HepG2 (cell line): Measurements from ENCODE around the gene NAIF1. TPM values are rescaled to one million over a fixed set of nuclear protein-coding genes. Genes with fewer than 3 reads are reported as not detected.

ENCODE experiments used
- BRD4 ChIP-seq: sonication (generic); formaldehyde crosslinking; IDR thresholded peaks from 2 replicates; pipeline ENCODE4 v1.4.0; 2020; ENCODE audit warnings: missing genetic modification reagents
- CCDC6 ChIP-seq: sonication (generic); formaldehyde crosslinking; IDR thresholded peaks from 2 replicates; pipeline ENCODE4 v1.8.1; 2022; ENCODE audit warnings: mild to moderate bottlenecking, missing genetic modification reagents, moderate library complexity
- HNRNPUL1 ChIP-seq: fragments of 200-400 bp; formaldehyde crosslinking; IDR thresholded peaks from 2 replicates; pipeline ENCODE4 v1.6.1; 2017; ENCODE audit warnings: low read depth, mild to moderate bottlenecking, low read length, moderate library complexity
- HOXA5 ChIP-seq: sonication (generic); formaldehyde crosslinking; IDR thresholded peaks from 2 replicates; pipeline ENCODE4 v1.4.0; 2020; ENCODE audit warnings: missing genetic modification reagents
- KAT7 ChIP-seq: IDR thresholded peaks from 2 replicates; pipeline ENCODE4 v1.6.1; 2018; ENCODE audit warnings: borderline replicate concordance, missing compliant biosample characterization
- MED1 ChIP-seq: sonication (generic); formaldehyde crosslinking; IDR thresholded peaks from 2 replicates; pipeline ENCODE4 v1.4.0; 2020; ENCODE audit warnings: missing genetic modification reagents
- MTF1 ChIP-seq: sonication (generic); formaldehyde crosslinking; IDR thresholded peaks from 2 replicates; pipeline ENCODE4 v1.5.0; 2020; ENCODE audit warnings: missing genetic modification reagents
- NBN ChIP-seq: fragments of 450-650 bp; conservative IDR thresholded peaks from 2 replicates; pipeline ENCODE4 v1.6.1; 2017
- NCOA2 ChIP-seq: sonication (generic); formaldehyde crosslinking; IDR thresholded peaks from 2 replicates; pipeline ENCODE4 v1.8.0; 2022; ENCODE audit warnings: inconsistent platforms
- SNAI1 ChIP-seq: sonication (generic); formaldehyde crosslinking; IDR thresholded peaks from 2 replicates; pipeline ENCODE4 v1.5.0; 2020; ENCODE audit warnings: mild to moderate bottlenecking, missing genetic modification reagents, borderline replicate concordance
- ZFP1 ChIP-seq: IDR thresholded peaks from 2 replicates; pipeline ENCODE4 v1.6.1; 2016
- ZNF510 ChIP-seq: sonication (generic); formaldehyde crosslinking; IDR thresholded peaks from 2 replicates; pipeline ENCODE4 v1.4.0; 2020; ENCODE audit warnings: low read depth, mild to moderate bottlenecking, missing genetic modification reagents
- ZNF589 ChIP-seq: sonication (generic); formaldehyde crosslinking; conservative IDR thresholded peaks from 2 replicates; pipeline ENCODE4 v1.8.0; 2022; ENCODE audit warnings: mild to moderate bottlenecking, moderate library complexity, missing genetic modification reagents
- ZNF607 ChIP-seq: sonication (generic); formaldehyde crosslinking; IDR thresholded peaks from 2 replicates; pipeline ENCODE4 v1.5.1; 2020; ENCODE audit warnings: missing genetic modification reagents, mild to moderate bottlenecking, borderline replicate concordance
- ZNF713 ChIP-seq: sonication (generic); formaldehyde crosslinking; IDR thresholded peaks from 2 replicates; pipeline ENCODE4 v1.4.0; 2020; ENCODE audit warnings: mild to moderate bottlenecking, missing genetic modification reagents
- polyA plus RNA-seq, 8 experiments: library from polyadenylated mRNA; depleted of rRNA in 3 of 8; stranded (reverse) in 7 of 8; unstranded in 1 of 8; fragments of >200 nt; fragmentation: Illumina TruSeq in 4 of 8; extraction: Trizol in 4 of 8; gene quantifications; 2 replicates each; pipeline versions ENCODE4 v1.2.1 to v1.2.3, GENCODE V29; 2011 to 2016; ENCODE audit warnings: low read depth in 4 of 8, missing spikeins in 1 of 8, mixed read lengths in 1 of 8; ENCODE audit not compliant: insufficient read depth in 1 of 8
- total RNA-seq, 5 experiments: library from RNA; depleted of rRNA; stranded (reverse); fragments of >200 nt; fragmentation: Illumina TruSeq; extraction: Trizol; gene quantifications; 2 replicates each; pipeline ENCODE4 v1.2.3, GENCODE V29; 2016; ENCODE audit warnings: low read depth in 1 of 5
- TF ChIP-seq, protein P1 (sequence below): IDR thresholded peaks from 2 replicates; pipeline ENCODE4 v1.6.1; 2018; ENCODE audit warnings: missing genetic modification reagents
- TF ChIP-seq, protein P2 (sequence below): sonication (generic); formaldehyde crosslinking; IDR thresholded peaks from 2 replicates; pipeline ENCODE4 v1.4.0; 2020; ENCODE audit warnings: missing genetic modification reagents, borderline replicate concordance
- TF ChIP-seq, protein P3 (sequence below): sonication (generic); formaldehyde crosslinking; IDR thresholded peaks from 2 replicates; pipeline ENCODE4 v1.5.0; 2020; ENCODE audit warnings: mild to moderate bottlenecking, missing genetic modification reagents
- TF ChIP-seq, protein P4 (sequence below): sonication (generic); formaldehyde crosslinking; IDR thresholded peaks from 2 replicates; pipeline ENCODE4 v1.8.0; 2022; ENCODE audit warnings: missing genetic modification reagents, mild to moderate bottlenecking, inconsistent platforms, borderline replicate concordance
- TF ChIP-seq, protein P5 (sequence below): IDR thresholded peaks from 2 replicates; pipeline ENCODE4 v1.6.1; 2016

NAIF1 gene
- total and polyA plus RNA-seq, 2 of the 13 experiments (the other 11 are each of a cell fraction or from before 2014, with no cell fraction given), result 6.0 to 6.9 TPM

DNA sequence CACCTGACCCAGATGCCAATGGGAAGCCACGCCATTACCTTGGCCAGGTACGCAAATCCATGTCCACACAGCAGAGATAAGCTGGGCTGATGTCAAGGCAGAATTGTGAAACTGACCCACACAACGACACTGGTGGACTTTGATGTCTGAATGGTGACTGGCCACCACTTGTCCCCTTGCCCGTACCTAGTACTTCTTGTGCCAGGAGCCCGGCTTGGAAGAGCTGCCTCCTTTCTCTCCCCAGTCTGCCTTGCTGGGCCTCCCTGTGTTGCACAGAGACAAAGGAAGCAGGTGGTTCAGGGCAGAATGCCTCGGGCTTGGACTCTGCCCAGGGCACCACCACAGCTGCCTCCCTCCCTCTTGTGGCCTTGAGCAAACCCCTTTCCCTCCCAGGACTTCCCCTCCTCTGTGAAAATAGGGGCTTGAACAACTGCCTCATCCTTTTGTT is 37.1 kb upstream of the NAIF1 start (continued):
- TF ChIP-seq HOXA5 (no peak; the same call in 1 of the 2 replicates), ZNF713 (no peak), NBN (no peak), HNRNPUL1 (no peak), ZFP1 (CRISPR knock-in tag) (no peak), KAT7 (no peak), ZNF607 (CRISPR knock-in tag) (no peak), BRD4 (CRISPR knock-in tag) (peak; percentile 64; the same call in 1 of the 2 replicates), CCDC6 (CRISPR knock-in tag) (0 out of 2 replicates have a peak, but pooled peaks have one; percentile 47), NCOA2 (CRISPR knock-in tag) (peak; percentile 80), ZNF589 (CRISPR knock-in tag) (no peak), ZNF510 (CRISPR knock-in tag) (no peak), SNAI1 (CRISPR knock-in tag) (peak; percentile 44; the same call in 1 of the 2 replicates), MED1 (CRISPR knock-in tag) (peak; percentile 88), MTF1 (no peak)
- TF ChIP-seq, protein P1, sequence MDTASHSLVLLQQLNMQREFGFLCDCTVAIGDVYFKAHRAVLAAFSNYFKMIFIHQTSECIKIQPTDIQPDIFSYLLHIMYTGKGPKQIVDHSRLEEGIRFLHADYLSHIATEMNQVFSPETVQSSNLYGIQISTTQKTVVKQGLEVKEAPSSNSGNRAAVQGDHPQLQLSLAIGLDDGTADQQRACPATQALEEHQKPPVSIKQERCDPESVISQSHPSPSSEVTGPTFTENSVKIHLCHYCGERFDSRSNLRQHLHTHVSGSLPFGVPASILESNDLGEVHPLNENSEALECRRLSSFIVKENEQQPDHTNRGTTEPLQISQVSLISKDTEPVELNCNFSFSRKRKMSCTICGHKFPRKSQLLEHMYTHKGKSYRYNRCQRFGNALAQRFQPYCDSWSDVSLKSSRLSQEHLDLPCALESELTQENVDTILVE (CRISPR knock-in tag), result no peak
- TF ChIP-seq, protein P2, sequence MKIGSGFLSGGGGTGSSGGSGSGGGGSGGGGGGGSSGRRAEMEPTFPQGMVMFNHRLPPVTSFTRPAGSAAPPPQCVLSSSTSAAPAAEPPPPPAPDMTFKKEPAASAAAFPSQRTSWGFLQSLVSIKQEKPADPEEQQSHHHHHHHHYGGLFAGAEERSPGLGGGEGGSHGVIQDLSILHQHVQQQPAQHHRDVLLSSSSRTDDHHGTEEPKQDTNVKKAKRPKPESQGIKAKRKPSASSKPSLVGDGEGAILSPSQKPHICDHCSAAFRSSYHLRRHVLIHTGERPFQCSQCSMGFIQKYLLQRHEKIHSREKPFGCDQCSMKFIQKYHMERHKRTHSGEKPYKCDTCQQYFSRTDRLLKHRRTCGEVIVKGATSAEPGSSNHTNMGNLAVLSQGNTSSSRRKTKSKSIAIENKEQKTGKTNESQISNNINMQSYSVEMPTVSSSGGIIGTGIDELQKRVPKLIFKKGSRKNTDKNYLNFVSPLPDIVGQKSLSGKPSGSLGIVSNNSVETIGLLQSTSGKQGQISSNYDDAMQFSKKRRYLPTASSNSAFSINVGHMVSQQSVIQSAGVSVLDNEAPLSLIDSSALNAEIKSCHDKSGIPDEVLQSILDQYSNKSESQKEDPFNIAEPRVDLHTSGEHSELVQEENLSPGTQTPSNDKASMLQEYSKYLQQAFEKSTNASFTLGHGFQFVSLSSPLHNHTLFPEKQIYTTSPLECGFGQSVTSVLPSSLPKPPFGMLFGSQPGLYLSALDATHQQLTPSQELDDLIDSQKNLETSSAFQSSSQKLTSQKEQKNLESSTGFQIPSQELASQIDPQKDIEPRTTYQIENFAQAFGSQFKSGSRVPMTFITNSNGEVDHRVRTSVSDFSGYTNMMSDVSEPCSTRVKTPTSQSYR (CRISPR knock-in tag), result no peak
- TF ChIP-seq, protein P3, sequence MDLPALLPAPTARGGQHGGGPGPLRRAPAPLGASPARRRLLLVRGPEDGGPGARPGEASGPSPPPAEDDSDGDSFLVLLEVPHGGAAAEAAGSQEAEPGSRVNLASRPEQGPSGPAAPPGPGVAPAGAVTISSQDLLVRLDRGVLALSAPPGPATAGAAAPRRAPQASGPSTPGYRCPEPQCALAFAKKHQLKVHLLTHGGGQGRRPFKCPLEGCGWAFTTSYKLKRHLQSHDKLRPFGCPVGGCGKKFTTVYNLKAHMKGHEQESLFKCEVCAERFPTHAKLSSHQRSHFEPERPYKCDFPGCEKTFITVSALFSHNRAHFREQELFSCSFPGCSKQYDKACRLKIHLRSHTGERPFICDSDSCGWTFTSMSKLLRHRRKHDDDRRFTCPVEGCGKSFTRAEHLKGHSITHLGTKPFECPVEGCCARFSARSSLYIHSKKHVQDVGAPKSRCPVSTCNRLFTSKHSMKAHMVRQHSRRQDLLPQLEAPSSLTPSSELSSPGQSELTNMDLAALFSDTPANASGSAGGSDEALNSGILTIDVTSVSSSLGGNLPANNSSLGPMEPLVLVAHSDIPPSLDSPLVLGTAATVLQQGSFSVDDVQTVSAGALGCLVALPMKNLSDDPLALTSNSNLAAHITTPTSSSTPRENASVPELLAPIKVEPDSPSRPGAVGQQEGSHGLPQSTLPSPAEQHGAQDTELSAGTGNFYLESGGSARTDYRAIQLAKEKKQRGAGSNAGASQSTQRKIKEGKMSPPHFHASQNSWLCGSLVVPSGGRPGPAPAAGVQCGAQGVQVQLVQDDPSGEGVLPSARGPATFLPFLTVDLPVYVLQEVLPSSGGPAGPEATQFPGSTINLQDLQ (CRISPR knock-in tag), result no peak
- TF ChIP-seq, protein P4, sequence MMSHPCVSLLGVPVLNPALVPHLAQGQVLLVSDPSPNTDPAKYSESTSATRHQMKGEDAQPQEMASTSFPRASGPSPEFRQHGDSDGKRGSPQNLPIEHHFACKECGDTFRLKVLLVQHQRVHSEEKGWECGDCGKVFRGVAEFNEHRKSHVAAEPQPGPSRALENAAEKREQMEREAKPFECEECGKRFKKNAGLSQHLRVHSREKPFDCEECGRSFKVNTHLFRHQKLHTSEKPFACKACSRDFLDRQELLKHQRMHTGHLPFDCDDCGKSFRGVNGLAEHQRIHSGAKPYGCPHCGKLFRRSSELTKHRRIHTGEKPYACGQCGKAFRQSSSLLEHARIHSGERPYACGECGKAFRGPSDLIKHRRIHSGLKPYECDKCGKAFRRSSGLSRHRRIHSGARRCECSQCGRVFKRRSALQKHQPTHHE (CRISPR knock-in tag), result no peak
- TF ChIP-seq, protein P5, sequence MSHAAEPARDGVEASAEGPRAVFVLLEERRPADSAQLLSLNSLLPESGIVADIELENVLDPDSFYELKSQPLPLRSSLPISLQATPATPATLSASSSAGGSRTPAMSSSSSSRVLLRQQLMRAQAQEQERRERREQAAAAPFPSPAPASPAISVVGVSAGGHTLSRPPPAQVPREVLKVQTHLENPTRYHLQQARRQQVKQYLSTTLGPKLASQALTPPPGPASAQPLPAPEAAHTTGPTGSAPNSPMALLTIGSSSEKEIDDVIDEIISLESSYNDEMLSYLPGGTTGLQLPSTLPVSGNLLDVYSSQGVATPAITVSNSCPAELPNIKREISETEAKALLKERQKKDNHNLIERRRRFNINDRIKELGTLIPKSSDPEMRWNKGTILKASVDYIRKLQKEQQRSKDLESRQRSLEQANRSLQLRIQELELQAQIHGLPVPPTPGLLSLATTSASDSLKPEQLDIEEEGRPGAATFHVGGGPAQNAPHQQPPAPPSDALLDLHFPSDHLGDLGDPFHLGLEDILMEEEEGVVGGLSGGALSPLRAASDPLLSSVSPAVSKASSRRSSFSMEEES (CRISPR knock-in tag), result peak; percentile 67
